HepG2 (cell line): ENCODE data around the gene ARPC5. TPM values are rescaled to one million over a fixed set of nuclear protein-coding genes. Genes with fewer than 3 reads are reported as not detected.

Source experiments
- ATAC-seq: fragments of 200-7000 bp; cut with Tn5 transposase; 3 replicates; pipeline ENCODE4 v1.9.1; 2020; ENCODE audit warnings: mild to moderate bottlenecking, moderate library complexity
- BruUV-seq: library from RNA; stranded (reverse); fragments of 400-500 nt; replicated peaks from 2 replicates; lab custom pipeline; 2021; lab: Mats Ljungman, UMichigan
- CTCF ChIA-PET: fragments of 300-600 bp; formaldehyde crosslinking; extraction: SDS; loops from one replicate; lab custom pipeline; 2021; ENCODE audit warnings: low total read pairs, inconsistent platforms, low intra/inter-chr PET ratio; lab: Yijun Ruan, JAX
- POLR2A ChIA-PET: fragments of 350-600 bp; sonication (Branson Sonifier 250); formaldehyde crosslinking; loops from one replicate; lab custom pipeline; 2020; ENCODE audit warnings: antibody characterized with exemption, inconsistent platforms; lab: Yijun Ruan, JAX
- DNase-seq: peaks from one replicate; pipeline ENCODE4 v3.0.0-alpha.2; 2015; ENCODE audit warnings: low spot score
- FAIRE-seq: peaks from 3 replicates; lab custom pipeline; 2011; peaks lifted over from hg19 to GRCh38; lab: Jason Lieb, UNC
- H2AFZ ChIP-seq: one replicate; pipeline ENCODE4 v1.6.1; 2011; ENCODE audit warnings: low read length, inconsistent platforms
- H3K27ac ChIP-seq: fragments of 300-600 bp; 3 replicates; pipeline ENCODE4 v1.8.0; 2011; ENCODE audit warnings: mixed run types, mild to moderate bottlenecking, mixed read lengths, low read length, inconsistent platforms; ENCODE audit not compliant: insufficient read depth; ENCODE audit errors: extremely low read length
- H3K27me3 ChIP-seq, 2 experiments: fragments of 200-600 bp in 1 of 2; 2 replicates in 1 of 2; 3 replicates in 1 of 2; pipeline versions ENCODE4 v1.6.0 to v1.8.0; 2011; ENCODE audit warnings: low read length in 2 of 2, mild to moderate bottlenecking in 2 of 2, moderate library complexity in 2 of 2, inconsistent platforms in 1 of 2; ENCODE audit not compliant: insufficient read depth in 2 of 2, control insufficient read depth in 1 of 2
- H3K36me3 ChIP-seq, 2 experiments: fragments of 200-600 bp in 1 of 2; replicated peaks in 1 of 2; 2 replicates in 1 of 2; 3 replicates in 1 of 2; pipeline versions ENCODE4 v1.5.1 to v1.8.0; 2011; ENCODE audit warnings: low read length in 2 of 2, inconsistent platforms in 1 of 2; ENCODE audit not compliant: insufficient read depth in 2 of 2, control insufficient read depth in 1 of 2
- H3K4me1 ChIP-seq: 2 replicates; pipeline ENCODE4 v1.5.1; 2012; ENCODE audit warnings: low read length, inconsistent platforms; ENCODE audit not compliant: insufficient read depth
- H3K4me2 ChIP-seq: 2 replicates; pipeline ENCODE4 v1.6.0; 2011; ENCODE audit warnings: low read depth, low read length, inconsistent platforms
- H3K4me3 ChIP-seq, 3 experiments: fragments of 200-600 bp in 1 of 3; sonication (generic), shearing (Covaris generic) in 1 of 3; replicated peaks in 1 of 3; 2 replicates each; pipeline ENCODE4 v1.5.1; 2011 to 2016; ENCODE audit warnings: low read length in 3 of 3, inconsistent platforms in 2 of 3, low read depth in 2 of 3, mild to moderate bottlenecking in 2 of 3, control low read depth in 1 of 3, mixed read lengths in 1 of 3; ENCODE audit not compliant: insufficient read depth in 1 of 3
- H3K79me2 ChIP-seq: one replicate; pipeline ENCODE4 v1.6.1; 2011; ENCODE audit warnings: low read length, inconsistent platforms; ENCODE audit not compliant: insufficient read depth
- H3K9ac ChIP-seq: 2 replicates; pipeline ENCODE4 v1.6.0; 2011; ENCODE audit warnings: mild to moderate bottlenecking, low read depth, low read length, inconsistent platforms; ENCODE audit not compliant: insufficient read depth
- H3K9me3 ChIP-seq: 2 replicates; pipeline ENCODE4 v1.5.1; 2012; ENCODE audit warnings: mild to moderate bottlenecking, low read length
- H4K20me1 ChIP-seq: 2 replicates; pipeline ENCODE4 v1.6.0; 2011; ENCODE audit warnings: inconsistent platforms, mild to moderate bottlenecking, low read length, moderate library complexity; ENCODE audit not compliant: insufficient read depth
- DMAP1 ChIP-seq: IDR thresholded peaks from 2 replicates; pipeline ENCODE4 v1.6.1; 2016
- GABPB1 ChIP-seq: IDR thresholded peaks from 2 replicates; pipeline ENCODE4 v1.6.1; 2016; ENCODE audit warnings: mild to moderate bottlenecking, missing genetic modification reagents, moderate library complexity, missing compliant biosample characterization
- MAFF ChIP-seq: IDR thresholded peaks from 2 replicates; pipeline ENCODE4 v1.6.1; 2011; ENCODE audit warnings: low read depth, low read length, improper control_type of control experiment
- MAFK ChIP-seq, 2 experiments: IDR thresholded peaks in 1 of 2; conservative IDR thresholded peaks in 1 of 2; 2 replicates each; pipeline ENCODE4 v1.6.1; 2011; ENCODE audit warnings: improper control_type of control experiment in 2 of 2, low read length in 2 of 2
- MTF1 ChIP-seq: sonication (generic); formaldehyde crosslinking; IDR thresholded peaks from 2 replicates; pipeline ENCODE4 v1.5.0; 2020; ENCODE audit warnings: missing genetic modification reagents
- RBM39 ChIP-seq: fragments of 200-400 bp; formaldehyde crosslinking; IDR thresholded peaks from one replicate; pipeline ENCODE4 v1.6.1; 2018; ENCODE audit warnings: antibody characterized with exemption, mild to moderate bottlenecking, low read depth, low read length; ENCODE audit not compliant: poor library complexity, severe bottlenecking
- ZKSCAN1 ChIP-seq: fragments of 150-350 bp; IDR thresholded peaks from 2 replicates; pipeline ENCODE4 v1.6.1; 2014; ENCODE audit warnings: low read length
- ZNF577 ChIP-seq: sonication (generic); formaldehyde crosslinking; IDR thresholded peaks from 2 replicates; pipeline ENCODE4 v1.4.0; 2020; ENCODE audit warnings: mild to moderate bottlenecking, low read depth, missing genetic modification reagents, borderline replicate concordance
- ZNF740 ChIP-seq: sonication (generic); formaldehyde crosslinking; IDR thresholded peaks from 2 replicates; pipeline ENCODE4 v1.4.0; 2020; ENCODE audit warnings: missing genetic modification reagents
- WGBS: methylation state at CpG from one replicate; pipeline ENCODE4 v1.1.6; 2017; ENCODE audit warnings: low lambda C conversion rate; 5-methylcytosine and 5-hydroxymethylcytosine counted together
- in situ Hi-C: cut with HindIII; loops from 2 replicates; pipeline ENCODE4 v1.10.0; 2017; ENCODE audit warnings: low pct_unique_long_range_greater_than_20kb; ENCODE audit not compliant: extremely low pct_ligation_motif_present
- intact Hi-C: fragments of 100-400 bp; cut with micrococcal nuclease; formaldehyde crosslinking; loops from one replicate; pipeline ENCODE4 v1.10.0; 2022; ENCODE audit not compliant: unreplicated experiment
- polyA plus RNA-seq, 8 experiments: library from polyadenylated mRNA; depleted of rRNA in 3 of 8; stranded (reverse) in 7 of 8; unstranded in 1 of 8; fragments of >200 nt; fragmentation: Illumina TruSeq in 4 of 8; extraction: Trizol in 4 of 8; gene quantifications; 2 replicates each; pipeline versions ENCODE4 v1.2.1 to v1.2.3, GENCODE V29; 2011 to 2016; ENCODE audit warnings: low read depth in 4 of 8, missing spikeins in 1 of 8, mixed read lengths in 1 of 8; ENCODE audit not compliant: insufficient read depth in 1 of 8
- total RNA-seq, 5 experiments: library from RNA; depleted of rRNA; stranded (reverse); fragments of >200 nt; fragmentation: Illumina TruSeq; extraction: Trizol; gene quantifications; 2 replicates each; pipeline ENCODE4 v1.2.3, GENCODE V29; 2016; ENCODE audit warnings: low read depth in 1 of 5
- TF ChIP-seq, protein P1 (sequence below): sonication (generic); formaldehyde crosslinking; IDR thresholded peaks from 2 replicates; pipeline ENCODE4 v1.5.0; 2020; ENCODE audit warnings: mild to moderate bottlenecking, missing genetic modification reagents

The ARPC5 gene
- total and polyA plus RNA-seq, 2 of the 13 experiments (the other 11 are each of a cell fraction or from before 2014, with no cell fraction given) = 48.4 to 106 TPM

DNA sequence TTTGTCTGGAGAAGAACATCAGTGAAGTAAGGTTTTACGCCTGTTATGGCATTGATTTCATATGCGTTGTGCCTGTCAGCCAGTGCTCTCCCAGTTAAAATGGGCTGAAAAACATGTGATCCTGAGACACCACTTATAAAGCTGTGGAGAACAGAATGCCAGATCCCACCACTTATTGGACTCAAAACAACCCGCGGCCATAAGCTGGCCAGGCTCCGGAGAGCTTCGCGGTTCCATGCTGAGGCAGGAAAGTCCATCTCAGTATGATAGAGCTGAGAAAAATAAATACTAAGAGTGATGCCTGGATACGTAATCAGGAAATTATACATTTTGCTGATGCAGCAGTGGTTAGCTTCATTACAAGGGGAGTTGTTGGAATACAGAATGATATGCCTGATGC lies 12.5 kb upstream of the ARPC5 start:
- no peak overlapping the region for H3K9ac ChIP-seq
- H3K4me1 ChIP-seq = peaks cover 22% of the 10 kb centered on the region
- no peaks in the 10 kb centered on the region for H3K9me3 ChIP-seq
- POLR2A ChIA-PET = no interaction called here
- ATAC-seq = no peak
- H3K27ac ChIP-seq = no peak overlapping the region
- H3K4me3 ChIP-seq = no peak overlapping the region
- no peak overlapping the region for H3K4me2 ChIP-seq
- intact Hi-C loops (no loop called here), in situ Hi-C loops (loop anchor here (10.0 kb wide), 1 partner anchor 47 kb away; no protein-coding TSS in a partner anchor)
- BruUV-seq = no TSS peak
- FAIRE-seq = no peak
- no peak for DNase-seq
- 96% methylated on average over 8 of the region's 8 CpGs for WGBS
- TF ChIP-seq MTF1 = no peak
- no peak for TF ChIP-seq DMAP1
- peak; percentile 24; the same call in 1 of the 2 replicates for TF ChIP-seq MAFF
- no peak for TF ChIP-seq ZNF740 (CRISPR knock-in tag)
- peak; percentile 13 to 49; a peak in 1 of 4 replicates for TF ChIP-seq MAFK (conservative IDR thresholded peaks at IDR 0.05 in 1 of 2, IDR thresholded peaks at IDR 0.05 in 1 of 2; ENCODE audit: low read length in 2 of 2)
- no peak for TF ChIP-seq GABPB1 (CRISPR knock-in tag)
- no peak for TF ChIP-seq RBM39
- TF ChIP-seq, protein P1, sequence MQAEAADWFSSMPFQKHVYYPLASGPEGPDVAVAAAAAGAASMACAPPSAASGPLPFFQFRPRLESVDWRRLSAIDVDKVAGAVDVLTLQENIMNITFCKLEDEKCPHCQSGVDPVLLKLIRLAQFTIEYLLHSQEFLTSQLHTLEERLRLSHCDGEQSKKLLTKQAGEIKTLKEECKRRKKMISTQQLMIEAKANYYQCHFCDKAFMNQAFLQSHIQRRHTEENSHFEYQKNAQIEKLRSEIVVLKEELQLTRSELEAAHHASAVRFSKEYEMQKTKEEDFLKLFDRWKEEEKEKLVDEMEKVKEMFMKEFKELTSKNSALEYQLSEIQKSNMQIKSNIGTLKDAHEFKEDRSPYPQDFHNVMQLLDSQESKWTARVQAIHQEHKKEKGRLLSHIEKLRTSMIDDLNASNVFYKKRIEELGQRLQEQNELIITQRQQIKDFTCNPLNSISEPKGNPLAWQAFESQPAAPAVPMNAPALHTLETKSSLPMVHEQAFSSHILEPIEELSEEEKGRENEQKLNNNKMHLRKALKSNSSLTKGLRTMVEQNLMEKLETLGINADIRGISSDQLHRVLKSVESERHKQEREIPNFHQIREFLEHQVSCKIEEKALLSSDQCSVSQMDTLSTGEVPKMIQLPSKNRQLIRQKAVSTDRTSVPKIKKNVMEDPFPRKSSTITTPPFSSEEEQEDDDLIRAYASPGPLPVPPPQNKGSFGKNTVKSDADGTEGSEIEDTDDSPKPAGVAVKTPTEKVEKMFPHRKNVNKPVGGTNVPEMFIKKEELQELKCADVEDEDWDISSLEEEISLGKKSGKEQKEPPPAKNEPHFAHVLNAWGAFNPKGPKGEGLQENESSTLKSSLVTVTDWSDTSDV = no peak
- TF ChIP-seq ZKSCAN1 = no peak
- TF ChIP-seq ZNF577 (CRISPR knock-in tag) = no peak
- CTCF ChIA-PET = no interaction called here
- H4K20me1 ChIP-seq = no peaks in the 10 kb centered on the region
- H3K27me3 ChIP-seq = no peaks in the 10 kb centered on the region
- H3K36me3 ChIP-seq = no peaks in the 10 kb centered on the region; a peak in 1 of 5 replicates
- no peak overlapping the region for H2AFZ ChIP-seq
- no peaks in the 10 kb centered on the region for H3K79me2 ChIP-seq
